ENCODE data around the gene ZFP64. TPM values are rescaled to one million over a fixed set of nuclear protein-coding genes. Genes with fewer than 3 reads are reported as not detected.

The ZFP64 gene
- total RNA-seq, 1 donor from 2014 or later = 25.5 TPM

GRCh38 chr20:52130406-52130805 is 61.2 kb downstream of the ZFP64 start:
- TF ChIP-seq, protein P1, sequence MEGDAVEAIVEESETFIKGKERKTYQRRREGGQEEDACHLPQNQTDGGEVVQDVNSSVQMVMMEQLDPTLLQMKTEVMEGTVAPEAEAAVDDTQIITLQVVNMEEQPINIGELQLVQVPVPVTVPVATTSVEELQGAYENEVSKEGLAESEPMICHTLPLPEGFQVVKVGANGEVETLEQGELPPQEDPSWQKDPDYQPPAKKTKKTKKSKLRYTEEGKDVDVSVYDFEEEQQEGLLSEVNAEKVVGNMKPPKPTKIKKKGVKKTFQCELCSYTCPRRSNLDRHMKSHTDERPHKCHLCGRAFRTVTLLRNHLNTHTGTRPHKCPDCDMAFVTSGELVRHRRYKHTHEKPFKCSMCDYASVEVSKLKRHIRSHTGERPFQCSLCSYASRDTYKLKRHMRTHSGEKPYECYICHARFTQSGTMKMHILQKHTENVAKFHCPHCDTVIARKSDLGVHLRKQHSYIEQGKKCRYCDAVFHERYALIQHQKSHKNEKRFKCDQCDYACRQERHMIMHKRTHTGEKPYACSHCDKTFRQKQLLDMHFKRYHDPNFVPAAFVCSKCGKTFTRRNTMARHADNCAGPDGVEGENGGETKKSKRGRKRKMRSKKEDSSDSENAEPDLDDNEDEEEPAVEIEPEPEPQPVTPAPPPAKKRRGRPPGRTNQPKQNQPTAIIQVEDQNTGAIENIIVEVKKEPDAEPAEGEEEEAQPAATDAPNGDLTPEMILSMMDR (conservative IDR thresholded peaks at IDR 0.05) = no peak
- no peaks in the 10 kb centered on the region for H3K27me3 Mint-ChIP-seq (ENCODE audit: low read depth)
- no peak overlapping the region for H3K4me3 Mint-ChIP-seq
- H3K36me3 Mint-ChIP-seq (ENCODE audit: low read depth) = peaks cover 8% of the 10 kb centered on the region
- H3K9me3 Mint-ChIP-seq = peaks cover 2% of the 10 kb centered on the region
- H3K27ac Mint-ChIP-seq (ENCODE audit: unreplicated experiment) = no peak overlapping the region
- no peaks in the 10 kb centered on the region for H3K4me1 Mint-ChIP-seq
- DNase-seq (ENCODE audit: low read depth, low spot score) = no peak

- no peak for DNase-seq (ENCODE audit: low read depth, low spot score)
- Mint-ChIP-seq H3K4me1 (no peaks in the 10 kb centered on the region), H3K4me3 (no peak overlapping the region), H3K27me3 (ENCODE audit: low read depth) (no peaks in the 10 kb centered on the region), H3K27ac (ENCODE audit: unreplicated experiment) (peak overlapping the region; percentile 23), H3K9me3 (peaks cover 2% of the 10 kb centered on the region), H3K36me3 (ENCODE audit: low read depth) (peaks cover 8% of the 10 kb centered on the region)
- TF ChIP-seq, protein P1 (conservative IDR thresholded peaks at IDR 0.05) = no peak
Measured at GRCh38 chr20:52129611-52130010, 62.0 kb downstream of the ZFP64 start.

DNA sequence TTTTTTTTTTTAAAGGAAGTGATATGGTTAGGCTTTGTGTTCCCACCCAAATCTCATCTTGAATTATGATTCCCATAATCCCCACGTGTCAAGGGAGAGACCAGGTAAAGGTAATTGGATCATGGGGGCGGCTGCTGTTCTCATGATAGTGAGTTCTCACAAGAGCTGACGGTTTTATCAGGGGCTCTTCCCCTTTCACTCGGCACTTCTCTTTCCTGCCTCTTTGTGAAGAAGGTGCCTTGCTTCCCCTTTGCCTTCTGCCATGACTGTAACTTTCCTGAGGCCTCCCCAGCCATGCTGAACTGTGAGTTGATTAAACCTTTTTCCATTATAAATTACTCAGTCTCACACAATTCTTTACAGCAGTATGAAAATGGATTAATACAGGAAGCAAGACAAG is 64.3 kb downstream of the ZFP64 start:
- TF ChIP-seq, protein P1 (conservative IDR thresholded peaks at IDR 0.05) = no peak
- peaks cover 4% of the 10 kb centered on the region for H3K36me3 Mint-ChIP-seq (ENCODE audit: low read depth)
- DNase-seq (ENCODE audit: low read depth, low spot score) = no peak
- peak overlapping the region; percentile 14 for H3K27ac Mint-ChIP-seq (ENCODE audit: unreplicated experiment)
- H3K9me3 Mint-ChIP-seq = peaks cover 2% of the 10 kb centered on the region
- no peak overlapping the region for H3K4me3 Mint-ChIP-seq
- no peaks in the 10 kb centered on the region for H3K4me1 Mint-ChIP-seq
- H3K27me3 Mint-ChIP-seq (ENCODE audit: low read depth) = no peaks in the 10 kb centered on the region

DNA sequence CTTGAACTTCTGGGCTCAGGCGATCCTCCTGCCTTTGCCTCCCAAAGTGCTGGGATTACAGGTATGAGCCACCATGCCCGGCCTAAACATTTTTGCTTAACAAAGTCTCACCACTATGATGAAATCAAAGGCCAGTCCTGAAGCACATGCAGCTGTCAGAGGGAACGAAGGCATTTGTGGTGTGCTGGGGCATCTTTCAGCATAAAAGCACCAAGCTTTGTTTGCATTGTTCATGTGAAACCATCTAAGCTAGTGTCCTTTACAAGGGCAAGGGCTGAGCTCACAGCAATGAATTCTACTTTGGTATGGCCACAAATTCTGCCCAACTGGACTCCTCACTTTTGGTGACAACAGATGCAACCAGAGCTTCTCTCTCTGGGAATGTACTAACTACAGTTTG is 66.8 kb downstream of the ZFP64 start:
- DNase-seq (ENCODE audit: low read depth, low spot score) = no peak
- TF ChIP-seq, protein P1 (conservative IDR thresholded peaks at IDR 0.05) = no peak
- H3K4me1 Mint-ChIP-seq = no peaks in the 10 kb centered on the region

DNA sequence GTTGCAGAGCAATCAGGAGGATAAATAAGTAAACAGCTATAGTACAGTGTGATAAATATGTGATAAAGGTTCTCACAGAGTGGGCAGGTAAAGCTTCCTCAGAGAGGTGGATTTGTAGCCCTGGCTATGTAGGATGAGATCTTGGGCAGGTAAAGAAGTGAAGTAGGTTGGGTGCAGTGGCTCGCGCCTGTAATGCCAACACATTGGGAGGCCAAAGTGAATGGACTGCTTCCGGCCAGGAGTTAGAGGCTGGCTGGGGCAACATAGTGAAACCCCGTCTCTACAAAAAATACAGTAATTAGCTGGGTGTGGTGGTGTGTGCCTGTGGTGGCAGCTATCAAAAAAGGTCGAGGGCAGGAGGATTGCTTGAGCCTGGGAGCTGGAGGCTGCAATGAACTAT is 72.9 kb downstream of the ZFP64 start:
- no peak overlapping the region for H3K27ac Mint-ChIP-seq (ENCODE audit: unreplicated experiment)
- H3K36me3 Mint-ChIP-seq (ENCODE audit: low read depth) = peaks cover 4% of the 10 kb centered on the region
- no peaks in the 10 kb centered on the region for H3K4me1 Mint-ChIP-seq
- TF ChIP-seq, protein P1 (conservative IDR thresholded peaks at IDR 0.05) = no peak
- peaks cover 4% of the 10 kb centered on the region for H3K9me3 Mint-ChIP-seq
- H3K4me3 Mint-ChIP-seq = no peak overlapping the region
- DNase-seq (ENCODE audit: low read depth, low spot score) = no peak
- H3K27me3 Mint-ChIP-seq (ENCODE audit: low read depth) = no peaks in the 10 kb centered on the region

More for the DNA sequence above, 66.8 kb downstream of the ZFP64 start:
- H3K9me3 Mint-ChIP-seq = no peaks in the 10 kb centered on the region
- no peaks in the 10 kb centered on the region for H3K36me3 Mint-ChIP-seq (ENCODE audit: low read depth)
- no peak overlapping the region for H3K4me3 Mint-ChIP-seq
- H3K27ac Mint-ChIP-seq (ENCODE audit: unreplicated experiment) = no peak overlapping the region
- no peaks in the 10 kb centered on the region for H3K27me3 Mint-ChIP-seq (ENCODE audit: low read depth)

Data from neural crest cell (in vitro differentiated cells).